SK-N-SH (cell line): Measurements from ENCODE around the gene AP2S1. TPM values are rescaled to one million over a fixed set of nuclear protein-coding genes. Genes with fewer than 3 reads are reported as not detected.

ENCODE experiments used
- CTCF ChIA-PET: fragments of 300-600, 350-600 bp; formaldehyde crosslinking; extraction: SDS; loops from one replicate; lab custom pipeline; 2021; lab: Yijun Ruan, JAX
- POLR2A ChIA-PET: fragments of 350-600 bp; sonication (Branson Sonifier 250); formaldehyde crosslinking; extraction: SDS; loops from one replicate; lab custom pipeline; 2020; ENCODE audit warnings: antibody characterized with exemption, inconsistent platforms; lab: Yijun Ruan, JAX
- DNase-seq: peaks from one replicate; pipeline ENCODE4 v3.0.0; 2012
- H2AFZ ChIP-seq: fragments of 200-600 bp; sonication (generic); 2 replicates; pipeline ENCODE4 v1.8.1; 2016; ENCODE audit warnings: antibody characterized with exemption, mild to moderate bottlenecking, low read depth
- H3F3A ChIP-seq: fragments of 200-600 bp; sonication (generic); replicated peaks from 2 replicates; pipeline ENCODE3; 2016; ENCODE audit warnings: antibody characterized with exemption, mild to moderate bottlenecking; ENCODE audit not compliant: insufficient read depth
- H3K27ac ChIP-seq, 2 experiments: fragments of 200-500 bp in 1 of 2; fragments of 200-600 bp in 1 of 2; sonication (Bioruptor generic) in 1 of 2; sonication (generic), shearing (Covaris generic) in 1 of 2; 2 replicates each; pipeline versions ENCODE4 v1.5.1 to v1.6.1; 2014 to 2016; ENCODE audit warnings: low read depth in 2 of 2, inconsistent platforms in 1 of 2, low read length in 1 of 2, mild to moderate bottlenecking in 1 of 2, mixed read lengths in 1 of 2
- H3K27me3 ChIP-seq: fragments of 200-600 bp; sonication (generic), shearing (Covaris generic); 2 replicates; pipeline ENCODE4 v1.6.1; 2016; ENCODE audit warnings: mixed run types; ENCODE audit not compliant: insufficient read depth
- H3K36me3 ChIP-seq, 2 experiments: fragments of 200-500 bp in 1 of 2; fragments of 200-600 bp in 1 of 2; sonication (Bioruptor generic) in 1 of 2; sonication (generic) in 1 of 2; replicated peaks in 1 of 2; 2 replicates each; pipeline versions ENCODE3 to v1.5.1; 2014 to 2016; ENCODE audit warnings: low read length in 1 of 2, mild to moderate bottlenecking in 1 of 2; ENCODE audit not compliant: insufficient read depth in 2 of 2, control insufficient read depth in 1 of 2
- H3K4me1 ChIP-seq, 2 experiments: fragments of 200-500 bp in 1 of 2; fragments of 200-600 bp in 1 of 2; sonication (Bioruptor generic) in 1 of 2; sonication (generic), shearing (Covaris generic) in 1 of 2; 2 replicates each; pipeline versions ENCODE4 v1.5.1 to v1.6.1; 2014 to 2016; ENCODE audit warnings: low read depth in 1 of 2, low read length in 1 of 2, mixed run types in 1 of 2; ENCODE audit not compliant: insufficient read depth in 2 of 2, control insufficient read depth in 1 of 2
- H3K4me2 ChIP-seq: fragments of 200-600 bp; sonication (generic), shearing (Covaris generic); 2 replicates; pipeline ENCODE4 v1.6.1; 2017; ENCODE audit warnings: mixed run types
- H3K4me3 ChIP-seq, 2 experiments: fragments of 200-500 bp in 1 of 2; fragments of 200-600 bp in 1 of 2; sonication (Bioruptor generic) in 1 of 2; sonication (generic), shearing (Covaris generic) in 1 of 2; 2 replicates each; pipeline versions ENCODE4 v1.5.1 to v1.8.1; 2014 to 2016; ENCODE audit warnings: low read depth in 2 of 2, inconsistent platforms in 1 of 2, low read length in 1 of 2, mild to moderate bottlenecking in 1 of 2, mixed read lengths in 1 of 2, moderate library complexity in 1 of 2
- H3K79me2 ChIP-seq: fragments of 200-600 bp; sonication (generic); 2 replicates; pipeline ENCODE4 v1.8.1; 2017; ENCODE audit warnings: mild to moderate bottlenecking; ENCODE audit not compliant: insufficient read depth
- H3K9ac ChIP-seq: fragments of 200-600 bp; sonication (generic); 2 replicates; pipeline ENCODE4 v1.6.1; 2017; ENCODE audit warnings: mixed run types
- H3K9me2 ChIP-seq: fragments of 200-600 bp; sonication (generic); 2 replicates; pipeline ENCODE4 v1.6.1; 2017; ENCODE audit warnings: mixed run types
- H3K9me3 ChIP-seq: fragments of 200-600 bp; sonication (generic); 2 replicates; pipeline ENCODE4 v1.6.1; 2017; ENCODE audit warnings: mixed run types, mild to moderate bottlenecking, moderate library complexity
- H4K20me1 ChIP-seq: fragments of 200-600 bp; sonication (generic); 2 replicates; pipeline ENCODE4 v1.6.1; 2017; ENCODE audit warnings: mild to moderate bottlenecking, mixed run types; ENCODE audit not compliant: insufficient read depth
- CHD2 ChIP-seq: fragments of 150-350 bp; IDR thresholded peaks from 2 replicates; pipeline ENCODE4 v1.6.1; 2018; ENCODE audit warnings: low read length; ENCODE audit not compliant: partially characterized antibody
- ELF1 ChIP-seq: IDR thresholded peaks from 2 replicates; pipeline ENCODE4 v1.4.0; 2012
- EP300 ChIP-seq, 2 experiments: IDR thresholded peaks; 2 replicates each; pipeline versions ENCODE4 v1.4.0 to v1.6.1; 2012; ENCODE audit warnings: borderline replicate concordance in 1 of 2, low read depth in 1 of 2, low read length in 1 of 2
- MEF2A ChIP-seq: IDR thresholded peaks from 2 replicates; pipeline ENCODE4 v1.4.0; 2012; ENCODE audit warnings: low read depth, borderline replicate concordance
- POLR2AphosphoS5 ChIP-seq: IDR thresholded peaks from 2 replicates; pipeline ENCODE4 v1.6.1; 2012; ENCODE audit warnings: low read depth, low read length
- RFX5 ChIP-seq: IDR thresholded peaks from 2 replicates; pipeline ENCODE4 v1.6.1; 2012; ENCODE audit warnings: mild to moderate bottlenecking, improper control_type of control experiment, low read length
- RXRA ChIP-seq: IDR thresholded peaks from 2 replicates; pipeline ENCODE4 v1.4.0; 2012; ENCODE audit warnings: low read depth, mild to moderate bottlenecking, borderline replicate concordance
- SMC3 ChIP-seq: IDR thresholded peaks from 2 replicates; pipeline ENCODE4 v1.6.1; 2012; ENCODE audit warnings: low read depth, low read length, improper control_type of control experiment
- TEAD4 ChIP-seq: IDR thresholded peaks from 2 replicates; pipeline ENCODE4 v1.4.0; 2012; ENCODE audit warnings: mild to moderate bottlenecking, borderline replicate concordance; ENCODE audit not compliant: insufficient read depth
- YY1 ChIP-seq: IDR thresholded peaks from 2 replicates; pipeline ENCODE4 v1.4.0; 2012; ENCODE audit warnings: low read depth, mild to moderate bottlenecking
- WGBS: methylation state at CpG from one replicate; pipeline ENCODE4 v1.1.6; 2017; ENCODE audit warnings: low lambda C conversion rate; 5-methylcytosine and 5-hydroxymethylcytosine counted together
- polyA plus RNA-seq, 3 experiments: library from polyadenylated mRNA; depleted of rRNA; stranded (reverse); fragments of >200 nt; gene quantifications; 2 replicates each; pipeline ENCODE4 v1.2.3, GENCODE V29; 2012
- TF ChIP-seq, protein P1 (sequence below): fragments of 150-350 bp; IDR thresholded peaks from 2 replicates; pipeline ENCODE4 v1.6.1; 2017; ENCODE audit warnings: antibody characterized with exemption, low read length, low read depth, borderline replicate concordance
- TF ChIP-seq, protein P2 (sequence below): fragments of 200-600 bp; sonication (generic); IDR thresholded peaks from 2 replicates; pipeline ENCODE4 v1.6.1; 2017; ENCODE audit warnings: antibody characterized with exemption, mild to moderate bottlenecking, moderate library complexity
- TF ChIP-seq, protein P3 (sequence below): IDR thresholded peaks from 2 replicates; pipeline ENCODE4 v1.4.0; 2012; ENCODE audit warnings: low read depth
- TF ChIP-seq, protein P4 (sequence below): fragments of 150-350 bp; IDR thresholded peaks from 2 replicates; pipeline ENCODE4 v1.6.1; 2016; ENCODE audit warnings: mild to moderate bottlenecking, low read depth, low read length
- TF ChIP-seq, protein P5 (sequence below): IDR thresholded peaks from 2 replicates; pipeline ENCODE4 v1.4.0; 2012; ENCODE audit warnings: low read depth, borderline replicate concordance

The AP2S1 gene
- polyA plus RNA-seq, 1 of the 3 experiments (the other 2 are of a cell fraction) = 565 TPM

DNA sequence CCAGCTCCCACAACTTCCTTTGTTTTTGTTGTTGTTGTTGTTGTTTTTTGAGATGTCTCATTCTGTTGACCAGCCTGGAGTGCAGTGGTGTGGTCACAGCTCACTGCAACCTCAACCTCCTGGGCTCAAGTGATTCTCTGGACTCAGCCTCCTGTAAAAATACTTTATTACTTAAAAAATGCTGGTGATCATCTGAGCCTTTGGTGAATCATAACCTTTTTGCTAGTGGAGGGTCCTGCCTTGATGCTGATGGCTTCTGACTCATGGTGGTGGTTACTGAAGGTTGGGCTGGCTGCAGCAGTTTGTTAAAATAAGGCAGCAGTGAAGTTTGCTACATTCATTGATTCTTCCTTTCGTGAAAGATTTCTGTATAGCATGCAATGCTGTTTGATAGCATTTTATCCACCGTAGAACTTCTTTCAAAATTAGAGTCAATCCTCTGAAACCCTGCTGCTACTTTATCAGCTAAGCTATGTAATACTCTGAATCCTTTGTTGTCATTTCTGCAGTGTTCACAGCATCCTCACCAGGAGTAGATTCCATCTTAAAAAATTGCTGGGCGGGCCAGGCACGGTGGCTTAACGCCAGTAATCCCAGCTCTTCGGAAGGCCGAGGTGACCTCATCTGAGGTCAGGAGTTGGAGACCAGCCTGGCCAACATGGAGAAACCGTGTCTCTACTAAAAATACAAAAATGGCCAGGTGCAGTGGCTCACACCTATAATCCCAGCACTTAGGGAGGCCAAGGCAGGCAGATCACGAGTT, 28.1 kb upstream of the AP2S1 start (continued):
- no peak for TF ChIP-seq RFX5
- 0 out of 2 replicates have a peak, but pooled peaks have one; percentile 32 for TF ChIP-seq YY1
- TF ChIP-seq, protein P1, sequence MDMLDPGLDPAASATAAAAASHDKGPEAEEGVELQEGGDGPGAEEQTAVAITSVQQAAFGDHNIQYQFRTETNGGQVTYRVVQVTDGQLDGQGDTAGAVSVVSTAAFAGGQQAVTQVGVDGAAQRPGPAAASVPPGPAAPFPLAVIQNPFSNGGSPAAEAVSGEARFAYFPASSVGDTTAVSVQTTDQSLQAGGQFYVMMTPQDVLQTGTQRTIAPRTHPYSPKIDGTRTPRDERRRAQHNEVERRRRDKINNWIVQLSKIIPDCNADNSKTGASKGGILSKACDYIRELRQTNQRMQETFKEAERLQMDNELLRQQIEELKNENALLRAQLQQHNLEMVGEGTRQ = no peak
- TF ChIP-seq, protein P2, sequence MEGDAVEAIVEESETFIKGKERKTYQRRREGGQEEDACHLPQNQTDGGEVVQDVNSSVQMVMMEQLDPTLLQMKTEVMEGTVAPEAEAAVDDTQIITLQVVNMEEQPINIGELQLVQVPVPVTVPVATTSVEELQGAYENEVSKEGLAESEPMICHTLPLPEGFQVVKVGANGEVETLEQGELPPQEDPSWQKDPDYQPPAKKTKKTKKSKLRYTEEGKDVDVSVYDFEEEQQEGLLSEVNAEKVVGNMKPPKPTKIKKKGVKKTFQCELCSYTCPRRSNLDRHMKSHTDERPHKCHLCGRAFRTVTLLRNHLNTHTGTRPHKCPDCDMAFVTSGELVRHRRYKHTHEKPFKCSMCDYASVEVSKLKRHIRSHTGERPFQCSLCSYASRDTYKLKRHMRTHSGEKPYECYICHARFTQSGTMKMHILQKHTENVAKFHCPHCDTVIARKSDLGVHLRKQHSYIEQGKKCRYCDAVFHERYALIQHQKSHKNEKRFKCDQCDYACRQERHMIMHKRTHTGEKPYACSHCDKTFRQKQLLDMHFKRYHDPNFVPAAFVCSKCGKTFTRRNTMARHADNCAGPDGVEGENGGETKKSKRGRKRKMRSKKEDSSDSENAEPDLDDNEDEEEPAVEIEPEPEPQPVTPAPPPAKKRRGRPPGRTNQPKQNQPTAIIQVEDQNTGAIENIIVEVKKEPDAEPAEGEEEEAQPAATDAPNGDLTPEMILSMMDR = no peak
- TF ChIP-seq MEF2A = no peak
- no peak for TF ChIP-seq POLR2AphosphoS5
- TF ChIP-seq, protein P3, sequence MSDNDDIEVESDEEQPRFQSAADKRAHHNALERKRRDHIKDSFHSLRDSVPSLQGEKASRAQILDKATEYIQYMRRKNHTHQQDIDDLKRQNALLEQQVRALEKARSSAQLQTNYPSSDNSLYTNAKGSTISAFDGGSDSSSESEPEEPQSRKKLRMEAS = peak; percentile 36; the same call in 1 of the 2 replicates
- TF ChIP-seq CHD2 = no peak
- TF ChIP-seq, all 33 proteins: peak for 9

DNA sequence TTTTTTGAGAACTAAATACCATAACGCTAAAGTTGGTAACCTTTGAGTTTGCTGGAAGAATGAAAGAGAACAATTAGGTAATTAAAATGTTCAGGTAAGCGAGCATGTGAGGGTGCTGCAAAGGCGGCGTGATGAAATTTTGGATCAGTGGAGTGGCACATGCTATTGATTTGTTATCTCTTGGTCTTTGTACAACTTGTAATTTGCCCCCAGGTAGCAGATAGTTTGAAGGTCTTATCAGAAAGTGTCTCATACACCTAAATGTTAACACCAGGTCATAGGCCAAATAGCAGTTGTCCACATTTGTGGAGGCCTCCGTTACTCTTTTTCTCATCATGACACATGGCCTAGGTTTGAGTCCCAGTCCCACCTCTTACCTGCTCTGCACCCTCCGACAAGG, 25.0 kb upstream of the AP2S1 start:
- Histone ChIP-seq H3K4me2 (no peak overlapping the region), H3K4me3 (no peak overlapping the region), H3K9me3 (no peaks in the 10 kb centered on the region), H3K9me2 (no peaks in the 10 kb centered on the region), H3K27ac (0 out of 4 replicates have a peak overlapping the region, but pooled peaks of 1 of the 2 experiments have one; percentile 87), H3K27me3 (no peaks in the 10 kb centered on the region), H3F3A (peaks cover 54% of the 10 kb centered on the region), H2AFZ (no peak overlapping the region), H3K79me2 (peaks cover 88% of the 10 kb centered on the region), H3K9ac (no peak overlapping the region), H3K36me3 (no peaks in the 10 kb centered on the region), H3K4me1 (peaks cover 0 to 24% of the 10 kb centered on the region in 2 experiments; a peak in 2 of 4 replicates), H4K20me1 (peaks cover 22% of the 10 kb centered on the region)
- CTCF ChIA-PET = interaction anchor here (1.0 kb wide), 1 partner anchor 37 kb away, joined by 3 read pairs; no protein-coding TSS in a partner anchor
- 94% methylated on average over 6 of the region's 6 CpGs for WGBS
- POLR2A ChIA-PET = interaction anchor here (0.6 kb wide), 1 partner anchor 67 kb away, joined by 6 read pairs; no protein-coding TSS in a partner anchor
- DNase-seq = no peak
- TF ChIP-seq CHD2 (no peak), EP300 (IDR thresholded peaks at IDR 0.05; ENCODE audit: borderline replicate concordance in 1 of 2, low read depth in 1 of 2, low read length in 1 of 2) (no peak), SMC3 (no peak), POLR2AphosphoS5 (no peak), RXRA (no peak), TEAD4 (no peak), ELF1 (no peak)
- TF ChIP-seq, protein P4, sequence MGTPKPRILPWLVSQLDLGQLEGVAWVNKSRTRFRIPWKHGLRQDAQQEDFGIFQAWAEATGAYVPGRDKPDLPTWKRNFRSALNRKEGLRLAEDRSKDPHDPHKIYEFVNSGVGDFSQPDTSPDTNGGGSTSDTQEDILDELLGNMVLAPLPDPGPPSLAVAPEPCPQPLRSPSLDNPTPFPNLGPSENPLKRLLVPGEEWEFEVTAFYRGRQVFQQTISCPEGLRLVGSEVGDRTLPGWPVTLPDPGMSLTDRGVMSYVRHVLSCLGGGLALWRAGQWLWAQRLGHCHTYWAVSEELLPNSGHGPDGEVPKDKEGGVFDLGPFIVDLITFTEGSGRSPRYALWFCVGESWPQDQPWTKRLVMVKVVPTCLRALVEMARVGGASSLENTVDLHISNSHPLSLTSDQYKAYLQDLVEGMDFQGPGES = no peak
- TF ChIP-seq, protein P3 = no peak
- TF ChIP-seq, protein P5, sequence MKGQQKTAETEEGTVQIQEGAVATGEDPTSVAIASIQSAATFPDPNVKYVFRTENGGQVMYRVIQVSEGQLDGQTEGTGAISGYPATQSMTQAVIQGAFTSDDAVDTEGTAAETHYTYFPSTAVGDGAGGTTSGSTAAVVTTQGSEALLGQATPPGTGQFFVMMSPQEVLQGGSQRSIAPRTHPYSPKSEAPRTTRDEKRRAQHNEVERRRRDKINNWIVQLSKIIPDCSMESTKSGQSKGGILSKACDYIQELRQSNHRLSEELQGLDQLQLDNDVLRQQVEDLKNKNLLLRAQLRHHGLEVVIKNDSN = no peak
